IMR-90 (cell line): Measurements from ENCODE around the gene AKR1C8.

Experiments used
- CTCF ChIP-seq: conservative IDR thresholded peaks from 2 replicates; pipeline ENCODE4 v1.5.1; 2012; ENCODE audit warnings: mild to moderate bottlenecking, low read depth, low read length, improper control_type of control experiment
- MAFK ChIP-seq: IDR thresholded peaks from 2 replicates; pipeline ENCODE4 v1.6.1; 2012; ENCODE audit warnings: low read depth, low read length, improper control_type of control experiment

- no peak for TF ChIP-seq CTCF
- no peak for TF ChIP-seq MAFK
These were observed 9.5 kb upstream of the AKR1C8 start for GRCh38 chr10:5194431-5194830.
